ENCODE measurements around the gene BRAP.
"Not testable (repeated sequence)": the region's sequence is repeated elsewhere in the genome, so short reads cannot be mapped to it uniquely, and the experiment has no call there.

Gene BRAP

GRCh38 chr12:111605911-111606766, 79.6 kb downstream of the BRAP start:
- no peaks in the 10 kb centered on the region for H3K9me3 ChIP-seq (ENCODE audit: control insufficient read depth, low read depth, low read length)
- H3K4me1 ChIP-seq (ENCODE audit: control insufficient read depth, low read depth, low read length): no peaks in the 10 kb centered on the region
- H3K27me3 ChIP-seq (ENCODE audit: control insufficient read depth, insufficient read depth, low read length): no peaks in the 10 kb centered on the region
- H3K27ac ChIP-seq (ENCODE audit: low read length): no peak overlapping the region
- H3K36me3 ChIP-seq (ENCODE audit: control insufficient read depth, low read depth, low read length): no peaks in the 10 kb centered on the region
- no peak overlapping the region for H3K4me3 ChIP-seq (ENCODE audit: low read length)
- no peak overlapping the region for H3K9ac ChIP-seq (ENCODE audit: low read length)

GRCh38 chr12:111602857-111603256, 82.9 kb downstream of the BRAP start:
- H3K4me3 ChIP-seq (ENCODE audit: low read length); H3K9me3 ChIP-seq (ENCODE audit: control insufficient read depth, low read depth, low read length); H3K36me3 ChIP-seq (ENCODE audit: control insufficient read depth, low read depth, low read length); H3K9ac ChIP-seq (ENCODE audit: low read length); H3K4me1 ChIP-seq (ENCODE audit: control insufficient read depth, low read depth, low read length); H3K27ac ChIP-seq (ENCODE audit: low read length); H3K27me3 ChIP-seq (ENCODE audit: control insufficient read depth, insufficient read depth, low read length): not testable (repeated sequence)

DNA sequence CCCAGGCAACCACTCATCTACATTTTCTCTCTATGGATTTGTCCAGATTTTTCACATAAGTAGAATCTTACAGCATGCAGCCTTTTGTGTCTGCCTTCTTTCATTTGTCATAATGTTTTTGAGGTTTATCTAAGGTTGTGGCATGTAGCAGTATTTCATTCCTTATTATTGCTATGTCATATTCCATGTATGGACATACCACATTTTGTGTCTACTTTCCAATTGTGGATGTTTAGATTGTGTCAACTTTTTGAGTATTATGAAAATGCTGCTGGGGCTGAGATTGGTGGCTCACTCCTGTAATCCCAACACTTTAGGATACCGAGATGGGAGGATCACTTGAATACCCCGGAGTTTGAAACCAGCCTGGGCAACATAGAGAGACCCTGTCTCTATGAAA, 83.4 kb downstream of the BRAP start:
- no peak overlapping the region for H3K4me3 ChIP-seq (ENCODE audit: low read length)
- no peak overlapping the region for H3K9ac ChIP-seq (ENCODE audit: low read length)
- no peak overlapping the region for H3K27ac ChIP-seq (ENCODE audit: low read length)
- no peaks in the 10 kb centered on the region for H3K36me3 ChIP-seq (ENCODE audit: control insufficient read depth, low read depth, low read length)
- H3K9me3 ChIP-seq (ENCODE audit: control insufficient read depth, low read depth, low read length): no peaks in the 10 kb centered on the region
- H3K4me1 ChIP-seq (ENCODE audit: control insufficient read depth, low read depth, low read length): peaks cover 5% of the 10 kb centered on the region
- H3K27me3 ChIP-seq (ENCODE audit: control insufficient read depth, insufficient read depth, low read length): no peaks in the 10 kb centered on the region

DNA sequence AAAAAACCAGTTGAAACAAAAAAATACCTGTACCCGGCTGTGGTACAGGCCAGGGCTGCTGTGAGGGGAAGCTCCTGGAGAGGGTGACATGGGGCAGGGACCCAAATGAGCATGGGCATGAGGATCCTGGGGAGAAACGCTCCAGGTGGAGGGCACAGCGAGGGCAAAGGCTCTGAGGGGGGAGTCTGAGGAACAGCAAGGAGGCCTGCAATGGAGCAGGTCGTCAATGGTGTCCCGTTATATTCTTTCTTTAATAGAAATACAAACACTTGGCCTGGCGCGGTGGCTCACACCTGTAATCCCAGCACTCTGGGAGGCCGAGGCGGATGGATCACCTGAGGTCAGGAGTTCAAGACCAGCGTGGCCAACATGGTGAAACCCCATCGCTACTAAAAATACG, 84.8 kb downstream of the BRAP start:
- H3K4me1 ChIP-seq (ENCODE audit: control insufficient read depth, low read depth, low read length): peaks cover 15% of the 10 kb centered on the region
- H3K9ac ChIP-seq (ENCODE audit: low read length); H3K27ac ChIP-seq (ENCODE audit: low read length); H3K36me3 ChIP-seq (ENCODE audit: control insufficient read depth, low read depth, low read length); H3K27me3 ChIP-seq (ENCODE audit: control insufficient read depth, insufficient read depth, low read length); H3K4me3 ChIP-seq (ENCODE audit: low read length); H3K9me3 ChIP-seq (ENCODE audit: control insufficient read depth, low read depth, low read length): not testable (repeated sequence)

DNA sequence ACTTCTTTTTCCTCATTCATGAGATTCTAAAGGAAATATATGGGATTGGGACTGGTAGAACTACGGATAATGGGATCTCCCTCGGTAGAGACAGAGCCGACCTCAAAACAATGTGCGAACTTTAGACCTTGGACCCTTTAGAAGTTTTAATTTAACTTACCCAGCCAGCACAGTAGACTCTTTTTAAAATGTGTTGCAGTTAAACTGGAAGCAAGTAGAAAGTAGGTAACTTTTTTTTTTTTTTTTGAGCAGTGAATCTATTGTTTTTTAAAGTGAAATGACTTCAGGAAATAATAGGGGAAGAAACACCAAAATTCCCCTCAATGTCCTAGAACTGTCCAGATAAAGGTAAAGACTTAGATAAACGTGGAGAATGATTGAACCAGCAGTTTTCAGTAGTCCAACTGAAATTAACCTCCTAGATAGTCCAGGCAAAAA, 85.5 kb downstream of the BRAP start:
- Histone ChIP-seq H3K36me3 (ENCODE audit: control insufficient read depth, low read depth, low read length) (no peaks in the 10 kb centered on the region), H3K27me3 (ENCODE audit: control insufficient read depth, insufficient read depth, low read length) (no peaks in the 10 kb centered on the region), H3K4me1 (ENCODE audit: control insufficient read depth, low read depth, low read length) (peaks cover 15% of the 10 kb centered on the region), H3K9me3 (ENCODE audit: control insufficient read depth, low read depth, low read length) (no peaks in the 10 kb centered on the region), H3K9ac (ENCODE audit: low read length) (peak overlapping the region; percentile 70), H3K27ac (ENCODE audit: low read length) (peak overlapping the region; percentile 72), H3K4me3 (ENCODE audit: low read length) (peak overlapping the region; percentile 82)

- peak overlapping the region; percentile 70 for H3K9ac ChIP-seq (ENCODE audit: low read length)
- no peaks in the 10 kb centered on the region for H3K27me3 ChIP-seq (ENCODE audit: control insufficient read depth, insufficient read depth, low read length)
- H3K4me3 ChIP-seq (ENCODE audit: low read length): peak overlapping the region; percentile 82
- H3K36me3 ChIP-seq (ENCODE audit: control insufficient read depth, low read depth, low read length): no peaks in the 10 kb centered on the region
- H3K27ac ChIP-seq (ENCODE audit: low read length): peak overlapping the region; percentile 72
- H3K9me3 ChIP-seq (ENCODE audit: control insufficient read depth, low read depth, low read length): no peaks in the 10 kb centered on the region
- peaks cover 15% of the 10 kb centered on the region for H3K4me1 ChIP-seq (ENCODE audit: control insufficient read depth, low read depth, low read length)
These were observed 86.1 kb downstream of the BRAP start for GRCh38 chr12:111599453-111600204.

DNA sequence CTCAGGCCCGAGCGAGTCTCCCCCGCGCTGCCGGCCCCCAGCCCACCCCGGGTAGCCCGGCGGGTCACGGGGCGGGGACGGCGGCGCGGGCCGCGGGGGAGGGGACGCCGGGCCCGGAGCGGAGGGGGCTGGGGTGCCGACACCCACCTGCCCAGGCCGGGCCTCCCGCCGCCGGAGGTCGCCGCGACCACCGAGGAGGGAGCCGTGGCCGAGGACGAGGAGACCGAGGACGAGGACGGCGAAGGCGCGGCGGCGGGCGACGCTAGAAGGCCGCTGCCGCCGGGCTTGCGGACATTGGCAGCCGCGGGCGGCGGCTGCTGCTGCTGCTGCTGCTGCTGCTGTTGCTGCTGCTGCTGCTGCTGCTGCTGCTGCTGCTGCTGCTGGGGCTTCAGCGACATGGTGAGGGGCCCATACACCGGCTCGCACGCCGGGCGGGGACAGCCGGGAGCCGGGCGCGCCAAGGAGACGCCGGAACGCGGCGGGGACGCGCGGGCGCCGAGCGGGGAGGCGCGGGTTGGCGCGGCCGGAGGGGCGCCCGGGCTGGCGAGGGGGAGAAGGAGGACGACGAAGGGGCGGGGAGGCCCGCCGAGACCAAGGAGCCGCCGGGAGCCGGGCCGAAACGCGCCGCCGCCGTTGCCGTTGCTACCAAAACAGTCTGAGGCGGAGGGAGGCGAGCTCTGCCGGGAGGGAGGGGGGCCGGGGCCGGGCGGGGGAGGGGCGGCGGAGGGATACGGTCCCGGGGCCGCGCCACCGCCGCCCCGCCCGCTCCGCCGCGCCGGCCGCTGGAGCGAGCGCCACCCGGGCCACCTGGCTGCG, 86.9 kb downstream of the BRAP start, which contains the start of gene ATXN2:
ATXN2 (minus strand) TSS at position 679 of the 816 bp plus-strand sequence; CDS start at position 398, 281 bp downstream.
- Histone ChIP-seq H3K9ac (ENCODE audit: low read length) (peak within 1 kb of the TSS; percentile 74), H3K9me3 (ENCODE audit: control insufficient read depth, low read depth, low read length) (no peaks in the 10 kb centered on the region), H3K27me3 (ENCODE audit: control insufficient read depth, insufficient read depth, low read length) (no peaks in the 10 kb centered on the region), H3K4me3 (ENCODE audit: low read length) (peak within 1 kb of the TSS; percentile 89), H3K27ac (ENCODE audit: low read length) (peak within 1 kb of the TSS; percentile 72), H3K36me3 (ENCODE audit: control insufficient read depth, low read depth, low read length) (no peaks in the 10 kb centered on the region), H3K4me1 (ENCODE audit: control insufficient read depth, low read depth, low read length) (peaks cover 15% of the 10 kb centered on the region)

DNA sequence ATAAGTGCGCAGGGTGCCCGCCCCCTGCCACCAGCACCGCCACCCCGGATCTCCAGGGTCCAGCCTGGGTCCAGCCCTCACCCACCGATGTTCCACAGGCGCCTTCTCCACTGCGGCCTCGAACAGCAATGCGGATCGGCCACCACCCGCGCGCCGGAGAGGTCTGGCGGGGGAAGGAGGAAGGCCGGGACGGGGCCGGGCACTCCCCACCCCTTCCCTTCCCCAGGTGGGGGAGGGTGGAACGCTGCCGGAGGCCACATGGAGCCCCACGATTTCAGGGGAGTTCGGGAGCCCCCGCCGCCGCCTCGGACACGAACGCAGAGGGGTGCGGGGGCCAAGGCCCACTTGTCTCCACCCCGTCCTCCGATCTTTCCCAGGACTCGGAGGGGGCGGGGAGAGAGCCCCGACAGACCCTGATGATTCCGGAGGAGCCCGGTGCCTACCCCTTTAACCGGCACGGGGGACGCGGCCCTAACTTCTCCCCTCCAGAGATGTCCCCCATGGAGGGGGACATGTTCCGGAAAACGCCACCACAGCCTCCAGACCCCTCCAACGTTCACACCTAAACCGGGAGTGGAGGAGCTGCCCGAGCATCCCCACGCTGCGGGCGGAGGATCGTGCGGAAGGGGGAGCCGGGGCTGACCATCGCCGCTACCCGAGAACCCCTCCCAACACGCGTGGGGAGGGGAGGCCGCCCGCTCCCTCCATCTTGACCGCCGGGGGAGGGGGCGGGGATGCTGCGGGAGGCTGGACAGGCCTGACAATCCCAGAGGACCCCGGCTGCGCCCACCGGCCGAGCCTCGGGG, 87.7 kb downstream of the BRAP start:
- H3K27ac ChIP-seq (ENCODE audit: low read length): no peak overlapping the region
- no peaks in the 10 kb centered on the region for H3K9me3 ChIP-seq (ENCODE audit: control insufficient read depth, low read depth, low read length)

DNA sequence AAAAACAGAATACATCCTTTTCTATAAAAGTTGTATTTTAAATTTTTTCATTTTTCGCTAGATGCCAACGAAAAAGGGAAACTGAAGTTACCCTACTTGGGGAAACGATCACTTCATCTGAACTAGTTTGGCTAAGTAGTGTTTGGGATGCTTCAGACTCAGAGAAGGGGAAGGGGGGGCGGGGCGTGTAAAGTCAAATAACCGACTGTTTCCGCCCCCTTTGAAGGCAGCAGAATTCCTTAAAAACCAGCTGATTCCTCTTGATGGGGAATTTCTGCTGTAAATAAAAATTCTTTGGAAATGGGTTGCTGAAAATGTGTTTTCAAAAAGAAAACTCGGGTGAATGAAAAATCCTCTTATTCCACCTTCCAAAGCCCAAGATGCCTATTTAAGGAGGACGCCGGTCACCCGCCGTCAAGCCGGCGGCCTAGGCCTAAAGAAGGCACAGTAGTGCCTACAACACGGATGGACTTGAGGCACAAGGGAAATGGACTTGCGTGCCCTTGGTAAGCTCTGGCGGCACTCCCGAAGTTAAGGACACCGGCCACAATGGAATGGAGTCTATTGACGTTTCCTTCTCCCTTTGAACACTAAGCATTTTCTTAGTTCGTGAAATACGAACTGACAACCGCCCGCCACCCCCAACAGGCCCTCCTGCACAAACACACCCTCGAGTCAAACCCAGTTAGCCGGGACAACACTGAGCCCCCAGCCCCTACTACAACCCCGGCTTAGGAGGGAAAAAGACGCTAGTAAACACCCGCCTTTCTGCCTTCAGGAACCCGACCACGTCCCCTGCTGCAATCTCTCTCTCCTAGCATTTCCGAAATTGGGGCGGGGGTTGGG, 88.5 kb downstream of the BRAP start:
- H3K4me3 ChIP-seq (ENCODE audit: low read length): peak overlapping the region; percentile 89
- H3K9me3 ChIP-seq (ENCODE audit: control insufficient read depth, low read depth, low read length): no peaks in the 10 kb centered on the region
- peaks cover 15% of the 10 kb centered on the region for H3K4me1 ChIP-seq (ENCODE audit: control insufficient read depth, low read depth, low read length)
- H3K36me3 ChIP-seq (ENCODE audit: control insufficient read depth, low read depth, low read length): no peaks in the 10 kb centered on the region
- no peak overlapping the region for H3K27ac ChIP-seq (ENCODE audit: low read length)
- no peaks in the 10 kb centered on the region for H3K27me3 ChIP-seq (ENCODE audit: control insufficient read depth, insufficient read depth, low read length)
- peak overlapping the region; percentile 74 for H3K9ac ChIP-seq (ENCODE audit: low read length)

More for the DNA sequence above, 87.7 kb downstream of the BRAP start:
- peak overlapping the region; percentile 89 for H3K4me3 ChIP-seq (ENCODE audit: low read length)
- H3K27me3 ChIP-seq (ENCODE audit: control insufficient read depth, insufficient read depth, low read length): no peaks in the 10 kb centered on the region
- peak overlapping the region; percentile 74 for H3K9ac ChIP-seq (ENCODE audit: low read length)
- H3K36me3 ChIP-seq (ENCODE audit: control insufficient read depth, low read depth, low read length): no peaks in the 10 kb centered on the region
- H3K4me1 ChIP-seq (ENCODE audit: control insufficient read depth, low read depth, low read length): peaks cover 15% of the 10 kb centered on the region

DNA sequence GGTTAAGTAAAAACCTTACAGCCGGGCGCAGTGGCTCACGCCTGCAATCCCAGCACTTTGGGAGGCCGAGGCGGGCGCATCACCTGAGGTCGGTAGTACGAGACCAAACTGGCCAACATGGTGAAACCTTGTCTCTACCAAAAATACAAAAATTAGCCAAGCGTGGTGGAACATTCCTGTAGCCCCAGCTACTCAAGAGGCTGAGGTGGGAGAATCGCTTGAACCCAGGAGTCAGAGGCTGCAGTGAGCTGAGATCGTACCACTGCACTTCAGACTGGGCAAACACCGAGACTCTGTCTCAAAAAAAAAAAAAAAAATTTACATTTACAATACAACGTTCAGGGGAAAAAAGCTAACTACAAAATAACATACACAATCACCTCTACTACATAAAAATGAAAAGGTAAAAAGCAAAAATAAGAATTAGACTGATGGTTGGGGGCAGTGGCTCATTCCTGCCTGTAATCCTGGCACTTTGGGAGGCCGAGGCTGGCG, 90.4 kb downstream of the BRAP start:
- not testable (repeated sequence) for H3K4me3 ChIP-seq (ENCODE audit: low read length); H3K27me3 ChIP-seq (ENCODE audit: control insufficient read depth, insufficient read depth, low read length); H3K36me3 ChIP-seq (ENCODE audit: control insufficient read depth, low read depth, low read length); H3K27ac ChIP-seq (ENCODE audit: low read length); H3K9me3 ChIP-seq (ENCODE audit: control insufficient read depth, low read depth, low read length); H3K9ac ChIP-seq (ENCODE audit: low read length)
- peaks cover 13% of the 10 kb centered on the region for H3K4me1 ChIP-seq (ENCODE audit: control insufficient read depth, low read depth, low read length)
